H1 (cell line): ENCODE measurements around the gene MYH10. TPM values are rescaled to one million over a fixed set of nuclear protein-coding genes. Genes with fewer than 3 reads are reported as not detected.

Experiments
- CTCF ChIA-PET: fragments of 300-600 bp; sonication (Branson Sonifier 250); formaldehyde crosslinking; loops from one replicate; lab custom pipeline; 2021; ENCODE audit not compliant: partially characterized antibody; lab: Charles Lee
- POLR2A ChIA-PET: fragments of 300-600 bp; sonication (Branson Sonifier 250); formaldehyde crosslinking; loops from one replicate; lab custom pipeline; 2021; ENCODE audit warnings: inconsistent platforms; ENCODE audit not compliant: partially characterized antibody; lab: Charles Lee
- DNase-seq, 2 experiments: peaks; one replicate each; pipeline versions ENCODE4 v3.0.0 to v3.0.0-alpha.2; 2010 to 2022; ENCODE audit warnings: low spot score in 2 of 2, low read depth in 1 of 2, mixed read lengths in 1 of 2
- FAIRE-seq: peaks from 2 replicates; lab custom pipeline; 2011; peaks lifted over from hg19 to GRCh38; lab: Jason Lieb, UNC
- H2AFZ ChIP-seq: 2 replicates; pipeline ENCODE4 v1.8.1; 2012; ENCODE audit warnings: low read length, inconsistent platforms
- H2AK5ac ChIP-seq: 2 replicates; pipeline ENCODE4 v1.6.1; 2013; ENCODE audit warnings: low read depth, low read length
- H2BK120ac ChIP-seq: replicated peaks from 2 replicates; pipeline ENCODE3; 2013; ENCODE audit warnings: low read depth, low read length, inconsistent platforms
- H2BK12ac ChIP-seq: 2 replicates; pipeline ENCODE4 v1.6.1; 2013; ENCODE audit warnings: low read depth, low read length
- H2BK15ac ChIP-seq: 2 replicates; pipeline ENCODE4 v1.6.1; 2013; ENCODE audit warnings: low read length
- H2BK20ac ChIP-seq: 2 replicates; pipeline ENCODE4 v1.6.1; 2013; ENCODE audit warnings: low read length
- H2BK5ac ChIP-seq: 2 replicates; pipeline ENCODE4 v1.6.1; 2013; ENCODE audit warnings: low read depth, low read length
- H3K14ac ChIP-seq: 2 replicates; pipeline ENCODE4 v1.6.1; 2013; ENCODE audit warnings: inconsistent platforms; ENCODE audit not compliant: insufficient read length
- H3K18ac ChIP-seq: 2 replicates; pipeline ENCODE4 v1.6.1; 2013; ENCODE audit warnings: low read length; ENCODE audit errors: extremely low read depth
- H3K23ac ChIP-seq: 2 replicates; pipeline ENCODE4 v1.6.1; 2013; ENCODE audit warnings: inconsistent platforms; ENCODE audit not compliant: insufficient read length
- H3K23me2 ChIP-seq: 2 replicates; pipeline ENCODE4 v1.6.1; 2013; ENCODE audit warnings: low read depth, low read length
- H3K27ac ChIP-seq: 2 replicates; pipeline ENCODE4 v1.6.1; 2011; ENCODE audit warnings: low read depth, low read length, inconsistent platforms
- H3K27me3 ChIP-seq, 4 experiments: replicated peaks in 1 of 4; 1 replicate in 1 of 4; 2 replicates in 3 of 4; pipeline versions ENCODE4 v1.6.1 to v1.8.1; 2011 to 2013; ENCODE audit warnings: low read length in 3 of 4, mild to moderate bottlenecking in 3 of 4, inconsistent platforms in 2 of 4, mixed read lengths in 2 of 4, moderate library complexity in 1 of 4; ENCODE audit not compliant: control insufficient read depth in 3 of 4, insufficient read depth in 3 of 4; ENCODE audit errors: extremely low read depth in 1 of 4
- H3K36me3 ChIP-seq, 4 experiments: 2 replicates each; pipeline versions ENCODE4 v1.6.1 to v1.8.1; 2011 to 2013; ENCODE audit warnings: mild to moderate bottlenecking in 4 of 4, low read length in 3 of 4, moderate library complexity in 2 of 4, control low read depth in 1 of 4, inconsistent platforms in 1 of 4; ENCODE audit not compliant: insufficient read depth in 4 of 4, control insufficient read depth in 2 of 4
- H3K4ac ChIP-seq: replicated peaks from 2 replicates; pipeline ENCODE3; 2013; ENCODE audit warnings: low read length, low read depth, mixed read lengths, inconsistent platforms; ENCODE audit not compliant: insufficient read length
- H3K4me1 ChIP-seq, 4 experiments: replicated peaks in 1 of 4; 1 replicate in 1 of 4; 2 replicates in 3 of 4; pipeline versions ENCODE4 v1.6.1 to v1.8.1; 2011 to 2013; ENCODE audit warnings: low read length in 3 of 4, inconsistent platforms in 2 of 4, mixed read lengths in 1 of 4; ENCODE audit not compliant: insufficient read depth in 4 of 4, control insufficient read depth in 3 of 4
- H3K4me2 ChIP-seq, 2 experiments: 2 replicates each; pipeline versions ENCODE4 v1.6.1 to v1.8.1; 2011 to 2013; ENCODE audit warnings: low read depth in 2 of 2, low read length in 2 of 2, control low read depth in 1 of 2, inconsistent platforms in 1 of 2, mild to moderate bottlenecking in 1 of 2; ENCODE audit not compliant: insufficient read depth in 1 of 2
- H3K4me3 ChIP-seq, 4 experiments: fragments of 200-600, 300-600 bp in 1 of 4; sonication (generic), shearing (Covaris generic), sonication (Bioruptor Twin) in 1 of 4; 2 replicates each; pipeline versions ENCODE4 v1.5.1 to v1.8.1; 2011 to 2016; ENCODE audit warnings: low read length in 4 of 4, low read depth in 3 of 4, control low read depth in 2 of 4, inconsistent platforms in 2 of 4, mild to moderate bottlenecking in 2 of 4, mixed read lengths in 1 of 4, moderate library complexity in 1 of 4; ENCODE audit not compliant: insufficient read depth in 2 of 4; ENCODE audit errors: extremely low read depth in 1 of 4
- H3K56ac ChIP-seq: replicated peaks from 2 replicates; pipeline ENCODE3; 2013; ENCODE audit warnings: low read depth, mild to moderate bottlenecking, mixed read lengths, low read length, inconsistent platforms; ENCODE audit not compliant: insufficient read length
- H3K79me1 ChIP-seq: 2 replicates; pipeline ENCODE4 v1.6.1; 2013; ENCODE audit warnings: low read depth, low read length, control low read depth
- H3K79me2 ChIP-seq, 2 experiments: 2 replicates each; pipeline versions ENCODE4 v1.6.1 to v1.8.1; 2012 to 2013; ENCODE audit warnings: low read length in 2 of 2, mild to moderate bottlenecking in 2 of 2, inconsistent platforms in 1 of 2; ENCODE audit not compliant: insufficient read depth in 2 of 2, control insufficient read depth in 1 of 2
- H3K9ac ChIP-seq, 4 experiments: replicated peaks in 1 of 4; 1 replicate in 1 of 4; 2 replicates in 3 of 4; pipeline versions ENCODE4 v1.6.1 to v1.8.1; 2011 to 2013; ENCODE audit warnings: low read depth in 3 of 4, low read length in 3 of 4, control low read depth in 2 of 4, mild to moderate bottlenecking in 2 of 4, moderate library complexity in 2 of 4, inconsistent platforms in 1 of 4; ENCODE audit errors: extremely low read depth in 1 of 4
- H3K9me3 ChIP-seq, 2 experiments: 2 replicates each; pipeline versions ENCODE4 v1.6.1 to v1.8.1; 2012 to 2013; ENCODE audit warnings: mild to moderate bottlenecking in 2 of 2, moderate library complexity in 2 of 2, control low read depth in 1 of 2, inconsistent platforms in 1 of 2, low read depth in 1 of 2, low read length in 1 of 2, mixed read lengths in 1 of 2; ENCODE audit not compliant: insufficient read depth in 2 of 2
- H4K20me1 ChIP-seq, 2 experiments: replicated peaks in 1 of 2; 2 replicates each; pipeline versions ENCODE3 to v1.8.1; 2011 to 2013; ENCODE audit warnings: inconsistent platforms in 2 of 2, low read length in 2 of 2, mild to moderate bottlenecking in 1 of 2; ENCODE audit not compliant: insufficient read depth in 2 of 2, control insufficient read depth in 1 of 2
- H4K5ac ChIP-seq: 2 replicates; pipeline ENCODE4 v1.6.1; 2013; ENCODE audit warnings: low read length, low read depth, mixed read lengths, inconsistent platforms; ENCODE audit not compliant: insufficient read length
- H4K8ac ChIP-seq: 2 replicates; pipeline ENCODE4 v1.8.0; 2013; ENCODE audit warnings: mild to moderate bottlenecking, moderate library complexity, low read length, inconsistent platforms; ENCODE audit not compliant: insufficient read depth; ENCODE audit errors: extremely low read depth
- H4K91ac ChIP-seq: replicated peaks from 2 replicates; pipeline ENCODE3; 2013; ENCODE audit warnings: low read length, mixed read lengths, inconsistent platforms; ENCODE audit not compliant: insufficient read length
- BACH1 ChIP-seq: IDR thresholded peaks from 2 replicates; pipeline ENCODE4 v1.6.1; 2012; ENCODE audit warnings: low read length, improper control_type of control experiment
- BCL11A ChIP-seq, 2 experiments: IDR thresholded peaks; one replicate each; pipeline ENCODE4 v1.6.1; 2011; ENCODE audit warnings: low read depth in 2 of 2, low read length in 2 of 2, mild to moderate bottlenecking in 2 of 2
- CTBP2 ChIP-seq: IDR thresholded peaks from 2 replicates; pipeline ENCODE4 v1.7.0; 2011; ENCODE audit warnings: borderline replicate concordance, mild to moderate bottlenecking, moderate library complexity, mixed read lengths, low read length; ENCODE audit not compliant: insufficient read depth, insufficient read length
- FOSL1 ChIP-seq: IDR thresholded peaks from 2 replicates; pipeline ENCODE4 v1.6.1; 2011; ENCODE audit warnings: mild to moderate bottlenecking, low read depth, low read length, moderate library complexity; ENCODE audit not compliant: insufficient read depth
- GTF2F1 ChIP-seq: IDR thresholded peaks from 2 replicates; pipeline ENCODE4 v1.6.1; 2012; ENCODE audit warnings: low read depth, low read length, improper control_type of control experiment, borderline replicate concordance
- HDAC2 ChIP-seq, 2 experiments: fragments of 300-600 bp in 1 of 2; sonication (generic) in 1 of 2; IDR thresholded peaks; 2 replicates each; pipeline ENCODE4 v1.6.1; 2011 to 2012; ENCODE audit warnings: low read depth in 2 of 2, low read length in 2 of 2, mild to moderate bottlenecking in 2 of 2, moderate library complexity in 2 of 2, borderline replicate concordance in 1 of 2, inconsistent platforms in 1 of 2
- HDAC6 ChIP-seq: IDR thresholded peaks from one replicate; pipeline ENCODE4 v1.7.1; 2012; ENCODE audit warnings: low read depth, mild to moderate bottlenecking, inconsistent platforms, low read length, moderate library complexity
- JUND ChIP-seq: IDR thresholded peaks from 2 replicates; pipeline ENCODE4 v1.6.1; 2011; ENCODE audit warnings: mild to moderate bottlenecking, improper control_type of control experiment, low read length
- KDM5A ChIP-seq: fragments of 200-600 bp; IDR thresholded peaks from 2 replicates; pipeline ENCODE4 v1.7.1; 2012; ENCODE audit warnings: mild to moderate bottlenecking, low read length, inconsistent platforms, mixed read lengths
- SRF ChIP-seq: IDR thresholded peaks from 2 replicates; pipeline ENCODE4 v1.6.1; 2011; ENCODE audit warnings: mild to moderate bottlenecking, low read depth, low read length, moderate library complexity
- SUZ12 ChIP-seq: fragments of 200-600 bp; sonication (generic); IDR thresholded peaks from 2 replicates; pipeline ENCODE4 v1.6.1; 2012; ENCODE audit warnings: mild to moderate bottlenecking, inconsistent platforms, low read length, moderate library complexity, mixed read lengths
- TAF7 ChIP-seq: optimal IDR thresholded peaks from 2 replicates; pipeline ENCODE3; 2011; ENCODE audit warnings: low read depth, mild to moderate bottlenecking, inconsistent platforms, low read length, moderate library complexity, borderline replicate concordance
- USF2 ChIP-seq: IDR thresholded peaks from 2 replicates; pipeline ENCODE4 v1.6.1; 2011; ENCODE audit warnings: low read length, improper control_type of control experiment
- WGBS, 2 experiments: shearing (Covaris generic) in 1 of 2; methylation state at CpG; one replicate each; pipeline versions ENCODE4 v1.1.6 to v1.1.7; 2013 to 2015; ENCODE audit warnings: low lambda C conversion rate in 2 of 2, mixed read lengths in 2 of 2, inconsistent platforms in 1 of 2, low coverage in 1 of 2, missing lambda C conversion rate in 1 of 2; ENCODE audit not compliant: insufficient replicate concordance in 2 of 2, insufficient coverage in 1 of 2, insufficient read length in 1 of 2; ENCODE audit errors: extremely low coverage in 1 of 2, missing lambda C conversion rate in 1 of 2; 5-methylcytosine and 5-hydroxymethylcytosine counted together
- polyA plus RNA-seq, 7 experiments: library from polyadenylated mRNA; depleted of rRNA in 3 of 7; stranded (reverse) in 5 of 7; unstranded in 2 of 7; fragments of >200 nt in 5 of 7; fragments of 200-250 nt in 2 of 7; gene quantifications; 1 replicate in 5 of 7; 2 replicates in 1 of 7; 4 replicates in 1 of 7; pipeline versions ENCODE4 v1.2.1 to v1.2.3, GENCODE V29; 2011 to 2013; ENCODE audit warnings: missing spikeins in 2 of 7, mixed read lengths in 2 of 7
- total RNA-seq: library from RNA; stranded (reverse); fragmentation: NEBNext Ultra II Directional; extraction: Animal tissue kit (Norgen Biotek cat#: 25700); gene quantifications from 2 replicates; pipeline ENCODE4 v1.2.1, GENCODE V29; 2021

Gene MYH10
- total and polyA plus RNA-seq, 2 of the 8 experiments (the other 6 are each of a cell fraction or from before 2014, with no cell fraction given) = 64.1 to 289 TPM

GRCh38 chr17:8488491-8488890, 142.0 kb downstream of the MYH10 start:
- CTCF ChIA-PET = interaction anchor here (1.4 to 2.2 kb wide), 2 partner anchors 10 to 13 kb away, joined by 4 to 9 read pairs; no protein-coding TSS in a partner anchor
- TF ChIP-seq FOSL1 (no peak), KDM5A (no peak), GTF2F1 (no peak), SUZ12 (no peak), SRF (no peak), JUND (no peak), CTBP2 (no peak), HDAC6 (no peak), TAF7 (no peak), BACH1 (no peak), HDAC2 (IDR thresholded peaks at IDR 0.05; ENCODE audit: borderline replicate concordance in 1 of 2, low read depth in 2 of 2, low read length in 2 of 2) (no peak), USF2 (no peak), BCL11A (IDR thresholded peaks at IDR 0.05; ENCODE audit: low read depth in 2 of 2, low read length in 2 of 2) (no peak)

More at GRCh38 chr17:8488491-8488890, 142.0 kb downstream of the MYH10 start:
- H3K23me2 ChIP-seq = no peaks in the 10 kb centered on the region
- no peak overlapping the region for H3K14ac ChIP-seq
- POLR2A ChIA-PET = interaction anchor here (1.2 kb wide), 2 partner anchors 10 to 21 kb away, joined by 3 read pairs; no protein-coding TSS in a partner anchor
- no peak overlapping the region for H3K9ac ChIP-seq
- no peak overlapping the region for H2BK20ac ChIP-seq
- no peaks in the 10 kb centered on the region for H3K27me3 ChIP-seq
- no peaks in the 10 kb centered on the region for H3K4me1 ChIP-seq
- no peaks in the 10 kb centered on the region for H3K79me1 ChIP-seq
- FAIRE-seq (no peak), DNase-seq (no peak)
- no peak overlapping the region for H3K56ac ChIP-seq
- no peak overlapping the region for H3K4ac ChIP-seq
- H4K8ac ChIP-seq = no peak overlapping the region
- H3K9me3 ChIP-seq = no peaks in the 10 kb centered on the region
- no peak overlapping the region for H3K18ac ChIP-seq
- no peak overlapping the region for H2BK15ac ChIP-seq
- H3K79me2 ChIP-seq = no peaks in the 10 kb centered on the region
- H2BK5ac ChIP-seq = no peak overlapping the region
- H3K23ac ChIP-seq = no peak overlapping the region
- peaks cover 2 to 4% of the 10 kb centered on the region in 2 experiments for H4K20me1 ChIP-seq
- no peak overlapping the region for H3K4me2 ChIP-seq
- peaks cover 52 to 95% (median 70%) of the 10 kb centered on the region in 4 experiments for H3K36me3 ChIP-seq
- H2AFZ ChIP-seq = no peak overlapping the region
- H4K91ac ChIP-seq = no peak overlapping the region
- H4K5ac ChIP-seq = no peak overlapping the region
- H3K4me3 ChIP-seq = no peak overlapping the region
- no peak overlapping the region for H2BK120ac ChIP-seq
- WGBS, 2 experiments = 88% methylated on average over 6 of the region's 6 CpGs; no CpG with 5 or more reads in 1 of the 2 experiments
- no peak overlapping the region; the same call in 1 of the 2 replicates for H2BK12ac ChIP-seq
- H2AK5ac ChIP-seq = no peak overlapping the region
- no peak overlapping the region for H3K27ac ChIP-seq
